HG02981 (cell line): Measurements from ENCODE around the gene ZFHX3.

ENCODE experiments used
- ATAC-seq: cut with Tn5 transposase; IDR thresholded peaks from one replicate; pipeline ENCODE4 v1.9.1; 2021; ENCODE audit warnings: mild to moderate bottlenecking, moderate library complexity; ENCODE audit not compliant: unreplicated experiment

The ZFHX3 gene

DNA sequence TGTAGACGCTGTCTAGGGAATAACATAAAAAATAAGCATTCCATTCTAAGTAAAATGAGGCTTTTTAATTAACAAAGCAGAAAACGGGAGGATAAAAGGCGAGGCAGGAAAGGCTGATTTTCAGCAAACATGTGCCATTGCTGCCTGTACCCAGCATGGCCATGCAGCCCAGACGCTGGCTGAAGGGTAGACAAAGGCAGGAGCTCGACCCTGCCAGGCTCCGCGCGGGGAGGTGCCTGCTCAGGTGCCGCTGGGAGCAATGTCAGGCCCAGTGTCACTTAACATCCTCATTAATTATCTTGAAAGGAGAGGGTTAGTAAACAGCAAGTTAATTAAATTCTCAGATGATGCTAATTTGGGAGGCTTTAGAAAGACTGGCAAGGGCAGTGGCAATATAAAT is 136.0 kb downstream of the ZFHX3 start:
- no peak for ATAC-seq

DNA sequence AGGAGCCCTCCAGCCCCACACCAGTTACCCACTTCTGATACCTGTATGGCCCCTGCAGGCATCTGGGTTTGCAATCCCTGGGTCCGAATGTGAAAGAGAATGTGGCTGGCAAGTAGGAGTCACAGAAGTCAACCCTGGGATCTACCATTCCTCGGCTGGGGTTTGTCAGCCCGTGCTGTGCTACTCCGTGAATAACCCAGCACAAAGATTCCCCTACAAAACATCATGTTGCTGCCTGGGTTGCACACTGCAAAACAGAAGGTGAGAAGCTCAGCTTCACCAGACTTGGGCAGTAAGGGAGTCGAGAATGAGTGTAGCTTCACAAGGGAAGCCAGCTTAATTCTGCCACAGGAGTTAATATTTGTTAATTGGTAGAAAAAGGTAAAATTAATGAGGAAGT is 137.1 kb downstream of the ZFHX3 start:
- ATAC-seq = no peak

DNA sequence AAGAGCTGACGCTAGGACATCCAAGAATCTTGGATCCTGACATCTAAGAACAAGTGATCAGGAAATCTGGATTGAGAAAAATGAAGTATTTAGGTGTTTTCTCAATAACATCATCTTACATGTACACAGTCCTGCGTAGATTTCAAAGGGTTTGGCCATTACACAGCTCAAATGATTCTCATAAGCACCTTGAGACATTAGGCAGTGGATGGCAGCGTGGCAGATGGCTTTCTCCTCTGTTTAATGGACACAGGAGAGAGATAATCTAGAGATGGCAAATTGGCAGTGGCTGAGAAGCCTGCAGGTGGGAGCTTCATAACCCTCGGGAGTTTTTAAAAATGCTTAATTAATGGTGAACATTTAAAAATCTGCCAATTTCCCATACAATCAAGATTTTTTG is 137.5 kb downstream of the ZFHX3 start:
- ATAC-seq = no peak

DNA sequence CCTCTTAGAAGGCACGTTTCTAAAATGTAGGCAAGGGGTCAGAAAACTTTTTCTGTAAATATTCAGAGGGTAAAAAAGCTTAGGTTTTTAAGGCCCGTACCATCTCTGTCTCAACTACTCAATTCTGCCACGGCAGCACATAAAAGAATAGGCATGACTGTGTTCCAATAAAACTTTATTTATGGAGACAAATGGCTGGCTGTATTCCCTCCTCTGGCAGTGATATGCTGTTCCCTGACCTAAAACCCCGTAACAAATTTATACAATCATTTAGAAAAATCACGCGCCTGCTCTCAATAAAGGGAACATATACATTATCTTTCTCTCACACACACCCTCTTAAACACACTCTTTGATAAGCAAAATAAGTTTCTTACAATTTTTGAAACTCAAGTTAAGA is 138.7 kb downstream of the ZFHX3 start:
- no peak for ATAC-seq

DNA sequence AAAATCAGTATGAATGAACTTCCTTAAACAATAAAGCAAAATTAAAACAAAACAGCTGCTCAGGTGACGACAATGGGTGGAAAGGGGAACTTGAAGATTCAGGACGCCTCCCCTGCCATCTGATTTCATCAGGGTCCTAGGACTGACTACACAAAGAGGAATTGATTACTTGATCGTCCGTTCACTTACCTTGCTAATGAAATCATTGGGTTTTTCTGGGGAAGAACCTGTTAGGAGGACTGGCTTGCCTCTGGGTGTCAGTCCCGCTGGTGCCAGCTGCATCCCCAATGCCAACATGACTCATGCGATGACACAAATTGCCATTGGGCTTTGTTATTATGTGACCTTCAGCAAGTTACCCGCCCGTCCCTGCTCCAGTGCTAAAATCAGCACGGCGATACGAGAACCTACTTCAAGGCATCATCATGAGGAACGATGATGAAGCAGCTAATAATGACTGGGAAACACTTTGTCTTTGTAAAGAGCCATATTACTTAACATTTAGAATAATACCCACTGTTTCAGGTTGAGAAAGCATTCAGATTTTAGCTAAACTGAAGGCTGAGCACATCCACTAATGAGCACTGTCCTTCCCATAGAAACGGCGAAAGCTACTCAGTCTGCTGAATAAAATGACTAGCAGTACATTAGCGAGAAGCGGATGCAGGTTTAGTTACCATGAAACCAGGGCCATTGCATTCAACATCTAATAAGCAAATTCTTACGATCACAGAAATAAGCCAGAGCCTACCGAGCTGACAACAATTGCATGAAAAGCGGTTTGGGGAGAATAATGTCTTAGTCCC is 139.4 kb downstream of the ZFHX3 start:
- ATAC-seq = no peak

DNA sequence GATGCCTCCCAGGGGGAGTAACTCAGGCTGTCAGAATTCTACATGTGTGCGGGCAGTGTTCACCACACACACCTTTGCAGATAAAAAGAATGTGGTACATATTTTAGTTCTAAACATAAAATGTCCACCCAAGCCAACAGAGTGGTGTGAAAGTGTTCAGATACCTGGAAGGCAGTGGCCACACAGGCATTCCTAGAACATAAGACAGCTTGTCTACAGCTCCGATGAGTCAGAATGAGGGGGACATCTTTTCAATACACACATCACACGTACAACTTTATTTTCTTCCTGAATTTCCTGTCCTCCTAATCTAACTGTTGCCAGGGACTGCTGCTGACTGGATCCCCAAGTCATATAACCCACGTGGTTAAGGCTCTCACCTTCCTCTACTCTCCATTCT is 142.3 kb downstream of the ZFHX3 start:
- no peak for ATAC-seq

DNA sequence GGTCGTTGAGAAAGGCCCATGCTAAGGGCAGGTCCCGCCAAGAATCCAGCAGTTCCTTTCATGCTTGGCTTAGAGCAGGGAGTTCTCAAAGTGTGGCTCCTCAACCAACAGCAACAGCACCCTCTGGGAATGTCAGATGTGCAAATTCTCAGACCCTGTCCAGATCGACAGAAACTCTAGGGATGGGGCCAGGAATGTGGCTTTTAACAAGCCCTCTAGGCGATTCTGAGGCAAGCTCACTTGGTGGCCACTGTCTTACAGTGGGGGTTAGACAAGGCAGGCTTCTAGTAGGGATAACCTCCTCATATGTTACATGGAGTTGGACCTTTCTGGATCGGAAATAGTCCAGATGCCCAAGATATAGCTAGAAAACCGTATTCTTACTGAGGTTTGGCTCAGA is 144.8 kb downstream of the ZFHX3 start:
- no peak for ATAC-seq

DNA sequence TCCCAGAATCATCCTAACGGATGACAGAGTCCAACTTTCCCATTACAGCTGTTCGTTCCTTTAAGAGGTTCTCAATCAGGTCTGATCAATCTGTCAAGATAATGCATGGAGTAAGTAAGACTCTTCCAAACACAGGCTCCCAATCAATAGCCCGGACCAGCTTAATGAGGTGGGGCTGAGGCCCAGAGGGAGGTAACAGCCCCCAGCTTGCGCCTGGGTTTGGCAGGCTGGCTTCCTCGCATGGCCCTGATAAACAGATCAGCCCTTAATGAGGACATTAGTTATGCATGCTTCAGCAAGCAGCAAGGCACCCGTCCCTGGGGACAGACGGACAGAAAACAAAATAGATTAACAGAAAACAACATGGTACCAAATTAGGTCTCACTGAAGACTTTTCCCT is 145.7 kb downstream of the ZFHX3 start:
- no peak for ATAC-seq

DNA sequence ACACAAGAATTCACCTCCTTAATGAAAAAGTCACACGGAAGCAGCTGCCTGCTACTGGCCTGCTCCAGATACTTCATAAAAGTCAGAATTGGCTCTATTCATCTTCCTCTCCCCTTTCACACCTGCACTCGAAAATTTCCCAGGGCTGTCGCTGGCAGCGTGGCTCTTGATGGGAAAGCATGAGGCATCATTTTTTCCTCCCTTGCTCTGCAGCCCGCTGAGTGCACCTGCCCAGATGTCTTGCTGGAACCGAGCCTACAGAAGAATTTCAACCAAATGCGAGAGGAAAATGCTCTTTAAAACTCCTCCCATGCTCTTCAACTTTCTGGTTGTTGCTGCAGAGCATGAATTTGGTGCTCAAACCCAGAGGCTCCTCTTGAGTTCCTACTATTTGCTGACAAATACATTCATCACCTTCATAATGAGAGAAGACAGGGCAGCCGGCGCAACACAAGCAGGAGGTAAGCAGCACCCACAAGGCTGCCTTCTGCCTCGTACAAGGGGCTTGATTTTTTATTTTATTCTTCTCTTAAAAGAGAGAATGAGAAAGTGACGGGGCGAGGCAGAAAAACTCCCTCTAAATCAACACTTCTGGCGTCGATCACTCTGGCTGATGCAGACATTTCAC is 146.8 kb downstream of the ZFHX3 start:
- no peak for ATAC-seq

DNA sequence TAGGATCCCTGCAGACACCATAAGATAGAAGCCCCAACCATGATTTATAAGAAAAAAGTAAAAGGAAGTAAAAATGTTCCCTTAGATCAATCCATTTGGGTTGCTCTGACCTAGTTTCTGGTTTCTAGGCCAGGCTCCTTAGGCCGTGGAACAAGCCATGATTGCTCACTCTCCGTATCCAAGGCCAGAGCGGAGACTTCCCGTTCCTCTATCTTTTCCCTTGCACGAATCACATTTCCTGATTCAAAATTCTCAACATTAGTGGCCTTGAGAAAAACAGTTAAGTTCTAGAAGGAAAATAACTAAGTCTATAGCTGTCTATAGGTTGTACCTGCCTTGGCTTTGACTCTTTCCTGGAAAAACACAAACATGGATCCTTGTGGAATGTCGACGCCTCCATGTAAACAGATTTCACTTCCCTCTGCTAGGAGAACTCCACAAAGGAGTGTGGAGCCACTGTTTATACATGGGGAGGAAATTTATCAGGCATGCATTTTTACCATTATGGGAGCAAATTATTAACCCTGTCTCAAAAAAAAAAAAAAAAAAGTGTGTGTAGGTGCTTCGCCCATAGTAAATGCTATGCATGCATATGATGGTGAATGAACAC is 149.6 kb downstream of the ZFHX3 start:
- ATAC-seq = no peak

DNA sequence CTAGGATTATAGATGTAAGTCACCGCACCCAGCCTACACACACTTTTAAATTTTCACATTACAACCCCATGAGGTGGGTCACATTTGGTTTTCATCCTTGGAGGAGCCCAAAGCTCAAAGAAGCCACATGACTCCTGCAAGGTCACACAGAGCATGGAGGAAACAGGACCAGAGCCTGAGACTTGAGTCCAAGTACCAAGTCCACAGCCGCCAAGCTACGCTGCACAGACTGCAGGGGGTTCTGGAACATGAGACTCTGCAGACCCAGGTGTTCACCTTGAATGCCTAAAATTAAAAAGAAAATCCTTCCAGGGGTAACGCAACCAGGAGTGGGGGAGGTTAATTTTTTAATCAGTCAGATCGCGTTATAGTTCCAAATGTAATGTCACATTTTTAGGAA is 150.2 kb downstream of the ZFHX3 start:
- ATAC-seq = no peak

DNA sequence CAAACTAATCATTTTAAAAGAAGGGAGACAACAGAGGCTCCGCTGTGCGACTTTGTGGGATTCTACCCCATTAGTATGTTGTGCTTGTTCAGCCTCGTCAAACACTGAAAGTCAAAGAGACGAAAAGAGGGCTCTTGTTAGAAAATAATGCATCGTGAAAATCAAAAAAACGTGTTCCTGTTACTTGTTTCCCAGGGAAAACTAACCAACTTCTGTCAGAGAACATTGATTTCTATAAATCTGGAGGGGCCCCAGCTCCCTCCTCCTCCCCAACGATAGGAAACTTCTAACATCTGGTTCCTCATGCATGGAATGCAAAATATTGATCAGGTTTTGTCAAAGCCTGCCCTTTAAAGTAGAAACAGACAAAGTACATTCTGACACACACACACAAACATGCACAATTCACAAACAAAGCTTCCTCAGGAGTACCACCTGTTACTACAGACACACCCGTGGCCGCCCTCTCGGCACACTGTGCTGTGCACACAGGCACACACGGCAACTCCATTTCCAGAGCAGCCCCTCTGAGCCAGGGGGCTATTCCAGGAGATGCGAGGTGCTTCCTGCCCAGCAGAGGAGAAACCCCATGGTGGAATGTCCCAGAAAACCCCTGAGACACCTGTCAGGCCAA is 151.3 kb downstream of the ZFHX3 start:
- no peak for ATAC-seq

DNA sequence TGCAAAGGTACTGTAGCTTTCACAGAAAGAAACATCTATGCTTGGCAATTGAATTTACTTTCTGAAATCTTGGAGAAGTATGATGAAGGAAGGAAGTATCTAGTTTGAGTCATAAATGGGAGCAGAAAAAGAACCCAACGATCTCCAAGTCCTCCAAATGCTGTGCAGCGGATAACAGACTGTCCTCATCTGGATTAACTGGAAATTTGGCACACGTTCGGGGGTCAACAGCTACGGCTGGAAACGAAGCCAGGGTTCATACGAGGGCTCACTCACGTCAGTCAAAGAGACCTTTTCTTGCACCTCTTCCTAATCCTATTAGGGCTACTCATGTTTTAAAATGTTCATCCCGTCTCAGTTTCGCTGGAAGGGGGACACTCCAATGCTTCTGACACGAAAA is 152.0 kb downstream of the ZFHX3 start:
- no peak for ATAC-seq

DNA sequence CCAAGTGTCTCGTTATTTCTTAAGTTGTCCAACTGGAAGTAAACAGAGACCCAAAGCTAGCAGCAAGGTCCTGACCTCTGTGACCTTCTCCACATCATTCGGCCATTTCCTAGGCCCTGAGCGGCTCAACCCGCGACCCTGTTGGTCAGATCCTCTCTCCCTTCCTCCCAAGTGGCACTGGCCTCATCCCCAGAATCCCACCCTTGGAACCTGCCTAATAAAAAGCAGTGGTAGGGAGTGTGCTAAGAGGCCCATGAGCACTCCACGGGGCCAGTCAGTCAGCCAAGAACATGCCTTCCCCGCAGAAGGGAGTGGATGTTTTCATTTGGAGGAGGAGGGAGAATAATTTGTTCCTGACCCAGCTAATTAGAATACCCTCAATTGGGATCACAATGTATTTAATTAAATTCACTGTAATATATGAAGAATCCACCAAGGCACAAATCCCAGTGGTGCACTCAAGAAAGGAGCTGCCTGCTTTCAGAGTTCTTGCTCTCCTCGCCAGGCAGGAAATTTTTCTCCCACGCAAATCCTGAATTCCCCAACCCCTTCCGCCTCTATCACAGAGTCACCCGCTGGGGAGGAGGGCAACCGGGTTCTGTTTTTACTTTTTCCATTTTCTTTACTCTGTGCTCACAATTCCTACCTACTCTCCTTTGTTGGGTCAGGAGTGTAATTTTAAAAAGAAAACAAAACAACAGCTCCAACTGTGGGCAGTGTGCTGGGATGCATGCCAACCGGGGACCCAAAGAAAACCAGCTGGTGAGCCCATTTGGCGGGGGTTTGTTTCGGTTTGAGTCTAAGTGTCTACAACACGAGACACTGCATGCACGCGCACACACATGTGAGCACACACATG is 153.4 kb downstream of the ZFHX3 start:
- no peak for ATAC-seq

DNA sequence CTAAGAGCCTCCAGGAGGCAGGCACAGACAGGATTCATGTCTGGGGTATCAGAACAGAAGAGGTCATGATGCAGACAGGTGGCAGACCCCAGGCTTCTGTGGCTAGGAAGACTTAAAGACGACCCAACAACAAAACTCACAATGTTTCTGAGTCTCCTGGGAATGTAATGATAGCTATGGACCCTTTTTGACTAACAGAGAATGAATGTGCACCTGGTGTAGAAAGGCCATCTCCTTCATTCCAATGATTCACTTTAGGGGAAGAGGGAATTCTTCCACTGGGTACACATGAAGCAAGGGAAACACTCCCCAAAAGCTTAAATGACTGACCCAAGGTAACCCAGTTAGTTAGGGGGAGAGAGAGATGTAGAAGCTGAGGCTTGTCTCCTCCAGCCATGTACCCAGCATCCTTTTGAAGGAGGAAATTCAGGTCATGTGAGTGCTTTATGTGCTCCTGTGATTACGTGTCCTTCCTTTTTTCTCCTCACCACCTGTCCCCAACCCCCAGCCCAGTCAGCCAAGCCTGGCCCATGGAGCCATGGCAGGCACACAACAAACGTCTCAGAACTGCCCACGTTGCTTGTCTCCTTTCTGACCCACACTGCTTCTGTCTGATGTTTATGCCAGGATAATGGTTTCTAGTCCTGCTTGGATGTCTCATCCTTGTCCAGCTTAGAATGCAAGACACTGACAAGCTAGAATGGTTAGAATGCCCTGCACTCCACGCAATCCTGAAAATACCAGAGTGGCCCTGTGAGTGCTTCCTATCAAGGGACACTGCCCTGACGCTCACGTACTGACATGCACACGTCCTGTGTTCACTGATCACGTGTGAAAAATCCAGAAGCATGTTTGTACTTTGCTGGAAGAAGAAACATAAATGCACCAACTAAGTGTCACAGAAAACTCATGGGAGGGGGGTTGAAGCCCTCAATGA is 156.4 kb downstream of the ZFHX3 start:
- no peak for ATAC-seq

DNA sequence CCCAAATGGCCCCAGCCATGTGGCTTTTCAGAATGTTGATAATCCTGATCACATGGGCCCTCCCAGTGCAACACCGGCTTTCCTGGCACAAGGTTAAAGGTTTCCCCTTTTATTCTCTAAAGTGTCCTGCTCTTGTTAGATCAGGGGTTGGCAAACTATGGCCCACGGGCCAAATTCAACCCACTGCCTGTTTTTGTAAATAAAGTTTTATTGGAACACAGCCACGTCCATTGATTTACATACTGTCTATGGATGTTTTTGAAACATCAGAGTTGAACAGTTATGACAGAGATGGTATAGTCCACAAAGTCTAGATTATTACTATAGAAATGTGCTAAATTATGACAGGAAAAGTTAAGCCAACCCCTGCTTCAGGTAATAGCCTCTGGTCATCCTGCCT is 157.3 kb downstream of the ZFHX3 start:
- no peak for ATAC-seq

DNA sequence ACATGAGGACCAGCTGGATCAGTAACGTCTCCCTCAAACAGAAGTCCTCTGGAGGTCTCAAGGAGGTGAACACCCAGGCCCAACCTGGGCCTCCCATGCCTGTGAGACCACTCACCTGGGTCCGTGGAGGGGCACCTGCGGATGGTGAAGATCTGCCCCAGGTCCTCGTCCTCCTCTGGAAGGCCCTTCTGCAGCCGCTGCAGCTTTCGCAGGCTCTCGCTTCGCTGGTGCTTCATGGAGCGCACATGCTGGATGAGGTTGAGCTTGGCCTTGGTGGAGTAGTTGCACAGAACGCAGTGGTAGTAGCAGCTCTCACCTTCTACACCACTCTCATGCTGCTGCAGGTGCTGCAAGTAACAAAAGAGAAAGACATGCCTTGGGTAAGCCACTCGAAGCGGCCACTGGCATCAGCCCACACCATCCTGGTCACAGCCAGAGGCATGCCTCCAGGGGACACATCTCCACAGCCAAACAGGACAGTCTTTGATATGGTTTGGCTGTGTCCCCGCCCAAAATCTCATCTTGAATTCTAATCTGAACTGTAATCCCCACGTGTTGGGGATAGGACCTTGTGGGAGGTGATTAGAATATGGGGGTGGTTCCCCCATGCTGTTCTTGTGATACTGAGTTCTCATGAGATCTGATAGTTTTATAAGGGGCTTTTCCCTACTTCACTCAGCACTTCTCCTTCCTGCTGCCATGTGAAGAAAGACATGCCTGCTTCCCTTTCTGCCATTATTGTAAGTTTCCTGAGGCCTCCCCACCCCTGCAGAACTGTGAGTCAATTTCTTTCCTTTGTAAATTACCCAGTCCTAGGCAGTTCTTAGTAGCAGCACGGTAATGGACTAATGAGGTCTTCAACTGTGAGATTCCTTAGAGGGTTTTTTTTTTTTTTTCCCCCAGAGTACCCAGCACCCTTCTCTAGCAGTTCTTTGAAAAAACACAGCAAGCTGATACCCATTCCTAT is 158.0 kb downstream of the ZFHX3 start:
- ATAC-seq = no peak

DNA sequence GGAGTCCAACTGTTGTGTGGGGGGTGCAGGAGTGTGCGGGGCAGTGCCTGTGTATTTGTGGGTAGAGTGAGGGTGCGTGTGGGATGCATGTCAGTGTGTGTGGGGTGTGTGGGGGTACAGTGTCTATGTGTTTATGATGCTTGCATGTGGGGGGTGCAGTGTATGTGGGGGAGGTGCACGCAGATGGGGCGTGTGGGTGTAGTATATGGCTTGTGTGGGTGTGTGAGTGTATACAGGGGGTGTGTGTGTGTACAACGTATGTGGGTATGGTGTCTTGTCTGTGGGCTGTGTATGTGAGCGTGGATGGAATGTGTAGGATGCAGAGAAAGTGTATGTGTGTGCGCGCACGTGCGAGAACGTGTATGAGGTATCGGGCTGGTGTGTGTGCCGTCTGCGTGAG is 160.4 kb downstream of the ZFHX3 start:
- ATAC-seq = no peak
